Hepatocyte (in vitro differentiated cells): ENCODE measurements around the gene CD72. TPM values are rescaled to one million over a fixed set of nuclear protein-coding genes. Genes with fewer than 3 reads are reported as not detected.

Source experiments
- DNase-seq: peaks from one replicate; pipeline ENCODE4 v3.0.0-alpha.2; 2016; ENCODE audit warnings: low spot score
- H2AFZ ChIP-seq: fragments of 200-600 bp; sonication (generic); 2 replicates; pipeline ENCODE4 v1.6.0; 2016; ENCODE audit warnings: antibody characterized with exemption, mild to moderate bottlenecking
- H3K27ac ChIP-seq: fragments of 200-600 bp; sonication (generic); 2 replicates; pipeline ENCODE4 v1.5.1; 2016; ENCODE audit warnings: mild to moderate bottlenecking
- H3K27me3 ChIP-seq: fragments of 200-600 bp; sonication (generic); 2 replicates; pipeline ENCODE4 v1.6.1; 2016
- H3K36me3 ChIP-seq: fragments of 200-600 bp; sonication (generic); replicated peaks from 2 replicates; pipeline ENCODE4 v1.5.1; 2016; ENCODE audit warnings: low read depth; ENCODE audit not compliant: insufficient read depth
- H3K4me1 ChIP-seq: fragments of 200-600 bp; sonication (generic); 2 replicates; pipeline ENCODE4 v1.5.1; 2016; ENCODE audit warnings: mild to moderate bottlenecking, moderate library complexity; ENCODE audit not compliant: insufficient read depth
- H3K4me2 ChIP-seq: fragments of 200-600 bp; sonication (generic); 2 replicates; pipeline ENCODE4 v1.6.0; 2016
- H3K4me3 ChIP-seq: fragments of 200-600 bp; sonication (generic); 2 replicates; pipeline ENCODE4 v1.5.1; 2016; ENCODE audit warnings: mild to moderate bottlenecking
- H3K79me2 ChIP-seq: fragments of 200-600 bp; sonication (generic); 2 replicates; pipeline ENCODE4 v1.6.0; 2017; ENCODE audit warnings: mild to moderate bottlenecking
- H3K9me2 ChIP-seq: fragments of 200-600 bp; sonication (generic); replicated peaks from 2 replicates; pipeline ENCODE4 v1.6.0; 2017; ENCODE audit warnings: mild to moderate bottlenecking; ENCODE audit not compliant: insufficient read depth
- H3K9me3 ChIP-seq: fragments of 200-600 bp; sonication (generic); 2 replicates; pipeline ENCODE4 v1.5.1; 2016; ENCODE audit warnings: low read depth, mild to moderate bottlenecking
- H4K20me1 ChIP-seq: fragments of 200-600 bp; sonication (generic); 2 replicates; pipeline ENCODE4 v1.6.0; 2016; ENCODE audit warnings: mild to moderate bottlenecking; ENCODE audit not compliant: insufficient read depth, poor library complexity, severe bottlenecking
- EZH2 ChIP-seq: fragments of 200-600 bp; sonication (generic); IDR thresholded peaks from 2 replicates; pipeline ENCODE4 v1.6.1; 2016; ENCODE audit warnings: antibody characterized with exemption, mild to moderate bottlenecking, borderline replicate concordance
- EZH2phosphoT487 ChIP-seq: fragments of 200-600 bp; sonication (generic); IDR thresholded peaks from one replicate; pipeline ENCODE4 v1.6.1; 2018; ENCODE audit warnings: antibody characterized with exemption, mild to moderate bottlenecking, low read depth, moderate library complexity; ENCODE audit not compliant: unreplicated experiment, severe bottlenecking
- WGBS: methylation state at CpG from one replicate; pipeline ENCODE4 v1.1.6; 2016; ENCODE audit warnings: low lambda C conversion rate; ENCODE audit errors: missing lambda C conversion rate; 5-methylcytosine and 5-hydroxymethylcytosine counted together
- microRNA-seq: library from miRNA; unstranded; fragments of <30 nt; microRNA quantifications from one replicate; pipeline ENCODE4, GENCODE V29; 2017
- polyA plus RNA-seq: library from polyadenylated mRNA; unstranded; fragments of >200 nt; fragmentation: Nextera tagmentation; extraction: Ambion mirVana; gene quantifications from 2 replicates; pipeline ENCODE4 v1.2.1, GENCODE V29; 2016
- small RNA-seq: library from RNA; depleted of rRNA; stranded (forward); fragments of <200 nt; gene quantifications from one replicate; pipeline ENCODE3, GENCODE V24; 2014
- total RNA-seq: library from RNA; depleted of rRNA; stranded (reverse); fragments of >200 nt; gene quantifications from 2 replicates; pipeline ENCODE4 v1.2.3, GENCODE V29; 2014
- TF ChIP-seq, protein P1 (sequence below): fragments of 200-600 bp; sonication (generic); IDR thresholded peaks from 2 replicates; pipeline ENCODE4 v1.5.1; 2016; ENCODE audit warnings: antibody characterized with exemption, mild to moderate bottlenecking; ENCODE audit not compliant: poor library complexity

The CD72 gene
- total and polyA plus RNA-seq, 2 experiments from 2014 or later: 1.1 to 1.9 TPM

DNA sequence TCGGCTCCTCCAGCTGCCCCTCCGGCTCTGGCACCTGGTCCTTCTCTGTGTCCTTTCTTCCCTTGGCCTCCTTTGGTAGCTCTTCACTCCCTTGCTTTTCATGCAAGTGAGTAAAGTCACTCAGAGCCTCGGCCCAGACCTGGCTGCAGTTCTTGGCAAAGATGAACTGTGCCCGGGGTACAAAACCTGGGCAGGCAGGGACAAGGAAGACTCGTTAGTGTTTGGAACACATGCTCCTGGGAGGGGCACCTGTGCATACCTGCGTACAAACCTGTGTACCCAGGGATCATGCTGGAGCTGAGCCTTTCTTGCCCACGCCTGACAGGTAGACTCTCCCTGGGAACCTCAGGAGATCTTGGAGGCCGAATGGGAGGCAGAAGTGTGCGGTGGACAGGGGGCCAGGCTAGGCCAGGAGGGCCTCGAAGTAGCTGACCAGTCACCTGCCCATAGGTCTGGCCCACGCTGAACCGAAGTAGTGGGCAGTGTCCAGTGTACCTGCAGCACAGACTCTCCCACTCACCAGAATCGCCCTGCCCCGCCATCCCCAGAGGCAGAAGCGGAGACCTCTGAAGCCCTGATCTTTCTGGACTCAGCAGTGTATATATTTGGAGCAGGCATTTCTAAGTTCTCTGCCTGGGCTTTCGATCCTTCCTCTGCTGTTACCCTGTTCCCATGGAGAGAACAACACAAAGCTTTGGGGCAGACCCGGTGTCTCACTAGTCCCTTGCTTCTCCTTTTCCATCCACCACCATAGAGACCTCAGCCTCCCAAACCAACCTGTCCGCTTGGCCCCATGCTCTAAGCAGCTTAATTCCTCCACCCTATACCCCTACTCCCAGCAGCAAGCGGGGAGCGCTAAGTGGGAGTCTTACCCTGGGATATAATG lies 55.1 kb downstream of the CD72 start:
- WGBS: 92% methylated on average over 20 of the region's 20 CpGs

DNA sequence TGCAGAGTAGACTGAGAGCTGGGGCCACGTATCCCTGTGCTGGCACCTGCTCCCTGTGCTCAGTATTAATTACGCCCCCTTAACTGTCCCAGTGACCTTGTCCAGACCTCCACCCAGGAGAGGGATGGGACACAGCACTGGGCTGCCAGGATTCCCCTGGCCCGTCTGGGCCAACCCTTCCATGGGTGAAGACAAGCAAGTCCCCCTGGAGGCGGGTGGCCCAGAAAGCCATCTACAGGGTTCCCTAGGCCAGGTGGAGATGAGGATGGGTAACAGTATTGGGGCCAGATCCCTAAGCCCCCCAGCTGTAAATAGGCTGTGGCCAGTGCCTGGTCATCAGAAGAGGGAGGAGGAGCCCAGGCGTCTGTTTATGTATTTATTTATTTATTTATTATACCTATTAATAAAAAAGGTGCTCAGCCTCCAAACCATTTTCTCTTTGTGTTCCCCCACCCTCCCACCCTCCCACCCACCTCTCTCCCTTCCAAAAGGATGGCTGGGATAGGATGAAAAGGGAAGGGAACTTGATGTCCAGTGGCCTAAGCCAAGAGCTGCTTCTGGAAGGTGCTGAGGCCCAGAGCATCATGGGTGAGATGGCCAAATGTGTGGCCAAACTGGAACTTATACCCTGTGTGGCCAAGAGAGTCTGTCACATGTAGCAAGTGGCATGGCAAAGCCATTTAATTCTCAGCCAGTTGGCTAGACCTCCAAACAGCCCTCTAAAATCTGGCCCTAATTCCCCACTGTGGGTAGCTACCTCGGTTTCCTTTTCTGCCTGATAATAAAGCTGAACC lies 56.5 kb downstream of the CD72 start:
- Histone ChIP-seq H3K36me3 (no peaks in the 10 kb centered on the region), H3K27me3 (no peaks in the 10 kb centered on the region), H3K9me2 (no peaks in the 10 kb centered on the region), H3K79me2 (no peaks in the 10 kb centered on the region), H2AFZ (no peak overlapping the region), H3K9me3 (no peaks in the 10 kb centered on the region), H4K20me1 (no peaks in the 10 kb centered on the region), H3K27ac (no peak overlapping the region), H3K4me1 (no peaks in the 10 kb centered on the region), H3K4me2 (no peak overlapping the region), H3K4me3 (no peak overlapping the region)
- DNase-seq: no peak
- no peak for TF ChIP-seq EZH2
- no peak for TF ChIP-seq EZH2phosphoT487
- TF ChIP-seq, protein P1, sequence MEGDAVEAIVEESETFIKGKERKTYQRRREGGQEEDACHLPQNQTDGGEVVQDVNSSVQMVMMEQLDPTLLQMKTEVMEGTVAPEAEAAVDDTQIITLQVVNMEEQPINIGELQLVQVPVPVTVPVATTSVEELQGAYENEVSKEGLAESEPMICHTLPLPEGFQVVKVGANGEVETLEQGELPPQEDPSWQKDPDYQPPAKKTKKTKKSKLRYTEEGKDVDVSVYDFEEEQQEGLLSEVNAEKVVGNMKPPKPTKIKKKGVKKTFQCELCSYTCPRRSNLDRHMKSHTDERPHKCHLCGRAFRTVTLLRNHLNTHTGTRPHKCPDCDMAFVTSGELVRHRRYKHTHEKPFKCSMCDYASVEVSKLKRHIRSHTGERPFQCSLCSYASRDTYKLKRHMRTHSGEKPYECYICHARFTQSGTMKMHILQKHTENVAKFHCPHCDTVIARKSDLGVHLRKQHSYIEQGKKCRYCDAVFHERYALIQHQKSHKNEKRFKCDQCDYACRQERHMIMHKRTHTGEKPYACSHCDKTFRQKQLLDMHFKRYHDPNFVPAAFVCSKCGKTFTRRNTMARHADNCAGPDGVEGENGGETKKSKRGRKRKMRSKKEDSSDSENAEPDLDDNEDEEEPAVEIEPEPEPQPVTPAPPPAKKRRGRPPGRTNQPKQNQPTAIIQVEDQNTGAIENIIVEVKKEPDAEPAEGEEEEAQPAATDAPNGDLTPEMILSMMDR: no peak
- 92% methylated on average over 6 of the region's 6 CpGs for WGBS

More for the DNA sequence above, 55.1 kb downstream of the CD72 start:
- Histone ChIP-seq H3K4me2 (no peak overlapping the region), H3K36me3 (no peaks in the 10 kb centered on the region), H3K27me3 (no peaks in the 10 kb centered on the region), H3K9me3 (no peaks in the 10 kb centered on the region), H3K27ac (no peak overlapping the region), H3K4me1 (no peaks in the 10 kb centered on the region), H3K4me3 (no peak overlapping the region), H2AFZ (no peak overlapping the region), H4K20me1 (no peaks in the 10 kb centered on the region), H3K79me2 (no peaks in the 10 kb centered on the region), H3K9me2 (no peaks in the 10 kb centered on the region)
- no peak for TF ChIP-seq EZH2
- TF ChIP-seq, protein P1: no peak
- TF ChIP-seq EZH2phosphoT487: no peak
- no peak for DNase-seq

DNA sequence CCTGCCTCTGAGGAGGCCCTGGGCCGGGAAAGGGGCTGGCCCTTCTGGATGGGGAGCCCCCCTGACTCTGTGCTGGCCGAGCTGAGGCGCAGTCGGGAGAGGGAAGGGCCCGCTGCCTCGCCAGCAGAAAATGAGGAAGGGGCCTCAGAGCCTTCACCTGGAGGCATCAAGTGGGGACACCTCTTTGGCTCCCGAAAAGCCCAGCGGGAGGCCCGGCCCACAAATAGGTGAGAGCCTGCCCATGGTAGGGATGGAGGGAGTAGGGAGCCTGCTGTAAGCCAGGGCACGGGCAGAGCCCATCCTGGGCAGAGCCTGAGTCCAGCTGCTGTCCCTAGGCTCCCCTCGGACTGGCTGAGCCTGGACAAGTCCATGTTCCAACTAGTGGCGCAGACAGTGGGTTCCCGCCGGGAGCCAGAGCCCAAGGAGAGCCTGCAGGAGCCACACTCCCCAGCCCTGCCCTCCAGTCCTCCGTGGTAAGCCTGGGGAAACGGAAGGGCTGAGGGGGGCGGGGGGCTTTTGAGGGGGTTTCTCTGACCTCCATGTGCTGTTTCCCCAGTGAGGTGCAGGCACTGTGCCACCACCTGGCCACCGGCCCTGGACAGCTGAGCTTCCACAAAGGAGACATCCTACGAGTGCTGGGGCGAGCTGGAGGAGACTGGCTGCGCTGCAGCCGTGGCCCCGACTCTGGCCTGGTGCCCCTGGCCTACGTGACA lies 57.4 kb downstream of the CD72 start:
- TF ChIP-seq EZH2phosphoT487 (no peak), EZH2 (no peak)
- TF ChIP-seq, protein P1: no peak
- Histone ChIP-seq H3K4me3 (no peak overlapping the region), H3K9me2 (no peaks in the 10 kb centered on the region), H3K9me3 (no peaks in the 10 kb centered on the region), H2AFZ (no peak overlapping the region), H3K79me2 (no peaks in the 10 kb centered on the region), H4K20me1 (no peaks in the 10 kb centered on the region), H3K36me3 (no peaks in the 10 kb centered on the region), H3K27ac (no peak overlapping the region), H3K27me3 (no peaks in the 10 kb centered on the region), H3K4me1 (no peaks in the 10 kb centered on the region), H3K4me2 (no peak overlapping the region)
- WGBS: 96% methylated on average over 23 of the region's 24 CpGs
- DNase-seq: no peak

Small RNA genes within 50 kb of the gene (microRNA-seq; reads per million reads assigned to microRNA genes)
- 4.0 reads per million for gene MIR4667

Small RNA genes within 50 kb of the gene (small RNA-seq; reads per million reads assigned to genes)
- not detected for gene MIR4667
- not detected for gene RMRP
- not detected for gene RPS29P17

Other genes starting within 250 kb of the CD72 start
- gene RUSC2, start 128.3 kb downstream of the CD72 start, total RNA-seq: 12.6 and 17.7 TPM in 2 replicates
- gene RUSC2, start 128.3 kb downstream of the CD72 start, polyA plus RNA-seq: 16.6 and 17.5 TPM in 2 replicates
- gene TESK1, start 13.2 kb downstream of the CD72 start, total RNA-seq: 17.4 and 20.1 TPM in 2 replicates
- 27.2 and 30.3 TPM in 2 replicates for gene TESK1, start 13.2 kb downstream of the CD72 start, polyA plus RNA-seq
- gene SIT1, start 32.5 kb upstream of the CD72 start, total RNA-seq: not detected in 2 replicates
- gene SIT1, start 32.5 kb upstream of the CD72 start, polyA plus RNA-seq: not detected in 2 replicates
- 1,377 and 3,174 TPM in 2 replicates for gene RMRP, start 39.6 kb upstream of the CD72 start, total RNA-seq
- not detected in 2 replicates for gene RMRP, start 39.6 kb upstream of the CD72 start, polyA plus RNA-seq
- gene CCDC107, start 39.9 kb upstream of the CD72 start, total RNA-seq: 12.1 and 13.8 TPM in 2 replicates
- gene CCDC107, start 39.9 kb upstream of the CD72 start, polyA plus RNA-seq: 39.5 and 42.2 TPM in 2 replicates
- gene ARHGEF39, start 46.8 kb upstream of the CD72 start, total RNA-seq: 1.8 and 9.4 TPM in 2 replicates
- 5.2 and 5.6 TPM in 2 replicates for gene ARHGEF39, start 46.8 kb upstream of the CD72 start, polyA plus RNA-seq
- 0.27 TPM in 1 of 2 replicates, not detected in the other for gene CA9, start 55.5 kb upstream of the CD72 start, total RNA-seq
- 2.1 and 2.4 TPM in 2 replicates for gene CA9, start 55.5 kb upstream of the CD72 start, polyA plus RNA-seq
- 98.7 and 106 TPM in 2 replicates for gene TPM2, start 71.5 kb upstream of the CD72 start, total RNA-seq
- 166 and 203 TPM in 2 replicates for gene TPM2, start 71.5 kb upstream of the CD72 start, polyA plus RNA-seq
- 100 and 113 TPM in 2 replicates for gene TLN1, start 113.8 kb upstream of the CD72 start, total RNA-seq
- 70.5 and 73.4 TPM in 2 replicates for gene TLN1, start 113.8 kb upstream of the CD72 start, polyA plus RNA-seq
- gene CREB3, start 114.3 kb upstream of the CD72 start, total RNA-seq: 54.6 and 69.6 TPM in 2 replicates
- gene CREB3, start 114.3 kb upstream of the CD72 start, polyA plus RNA-seq: 79.8 and 79.9 TPM in 2 replicates
- gene GBA2, start 130.8 kb upstream of the CD72 start, total RNA-seq: 58.5 and 60.5 TPM in 2 replicates
- gene GBA2, start 130.8 kb upstream of the CD72 start, polyA plus RNA-seq: 77.5 and 80.2 TPM in 2 replicates
- 17.1 and 19.3 TPM in 2 replicates for gene RGP1, start 130.9 kb upstream of the CD72 start, total RNA-seq
- 11.2 and 11.4 TPM in 2 replicates for gene RGP1, start 130.9 kb upstream of the CD72 start, polyA plus RNA-seq
- gene MSMP, start 135.9 kb upstream of the CD72 start, total RNA-seq: not detected in 2 replicates
- gene MSMP, start 135.9 kb upstream of the CD72 start, polyA plus RNA-seq: not detected in 2 replicates
- 12.8 and 13.9 TPM in 2 replicates for gene NPR2, start 173.2 kb upstream of the CD72 start, total RNA-seq
- 12.2 and 14.4 TPM in 2 replicates for gene NPR2, start 173.2 kb upstream of the CD72 start, polyA plus RNA-seq
- 0.10 and 1.4 TPM in 2 replicates for gene SPAG8, start 193.8 kb upstream of the CD72 start, total RNA-seq
- 0.55 and 0.63 TPM in 2 replicates for gene SPAG8, start 193.8 kb upstream of the CD72 start, polyA plus RNA-seq
- gene HINT2, start 196.6 kb upstream of the CD72 start, total RNA-seq: 31.9 and 45.7 TPM in 2 replicates
- gene HINT2, start 196.6 kb upstream of the CD72 start, polyA plus RNA-seq: 81.4 and 87.3 TPM in 2 replicates
- gene FAM221B, start 210.3 kb upstream of the CD72 start, total RNA-seq: not detected in 2 replicates
- 0.26 TPM in 1 of 2 replicates, not detected in the other for gene FAM221B, start 210.3 kb upstream of the CD72 start, polyA plus RNA-seq
- 7.5 and 12.3 TPM in 2 replicates for gene TMEM8B, start 210.8 kb upstream of the CD72 start, total RNA-seq
- gene TMEM8B, start 210.8 kb upstream of the CD72 start, polyA plus RNA-seq: 13.4 and 14.6 TPM in 2 replicates